ENCODE results near the gene NLGN4X. TPM values are rescaled to one million over a fixed set of nuclear protein-coding genes. Genes with fewer than 3 reads are reported as not detected.

The NLGN4X gene
- total RNA-seq, 1 experiment from 2014 or later = 0.05 TPM

DNA sequence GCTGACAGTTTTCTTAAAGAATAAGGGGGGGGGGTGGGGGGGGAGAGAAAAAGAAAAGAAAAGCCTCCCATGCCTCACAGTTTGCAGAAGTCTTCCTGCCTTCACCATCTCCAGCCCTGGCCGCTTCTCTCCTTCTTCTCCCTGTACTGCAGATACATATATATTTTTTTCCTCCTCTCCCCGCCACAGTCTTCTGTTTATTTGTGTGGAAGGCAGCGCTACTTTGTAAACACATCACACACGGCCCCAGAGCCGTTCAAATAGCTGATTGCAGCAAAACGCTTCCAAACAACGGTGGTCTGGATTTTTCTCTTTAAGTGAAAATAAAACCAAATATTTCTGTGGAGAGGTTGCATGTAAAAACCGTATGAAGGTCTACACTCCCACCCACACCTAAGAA, 732 bp downstream of the NLGN4X start:
- ATAC-seq (no peak), DNase-seq (ENCODE audit: low read depth, low spot score) (no peak)
- Histone ChIP-seq H3K4me3 (replicated peaks in 1 of 2; ENCODE audit: low read depth in 1 of 2, low read length in 2 of 2) (no peak overlapping the region), H3K4me2 (ENCODE audit: low read length) (no peak overlapping the region), H3K27ac (ENCODE audit: low read depth, low read length) (no peak overlapping the region), H3K4me1 (ENCODE audit: control insufficient read depth in 1 of 2, insufficient read depth in 2 of 2, low read length in 2 of 2) (no peaks in the 10 kb centered on the region), H4K20me1 (ENCODE audit: insufficient read depth) (no peaks in the 10 kb centered on the region), H3K9ac (ENCODE audit: low read length) (no peak overlapping the region), H3K79me2 (ENCODE audit: insufficient read depth, low read length) (no peaks in the 10 kb centered on the region), H3K36me3 (ENCODE audit: control insufficient read depth in 1 of 2, insufficient read depth in 2 of 2, low read length in 2 of 2) (no peaks in the 10 kb centered on the region), H3K9me2 (ENCODE audit: insufficient read depth) (no peaks in the 10 kb centered on the region), H2AFZ (ENCODE audit: low read depth, low read length, poor library complexity, severe bottlenecking) (no peak overlapping the region), H3K9me3 (ENCODE audit: control insufficient read depth in 1 of 2, insufficient read depth in 1 of 2, low read depth in 1 of 2, low read length in 2 of 2) (no peaks in the 10 kb centered on the region; a peak in 2 of 4 replicates), H3K27me3 (ENCODE audit: insufficient read depth, low read length) (no peaks in the 10 kb centered on the region)
- ChIA-PET RAD21 (ENCODE audit: low non-redundant PET in 1 of 2, low total read pairs in 2 of 2, uncharacterized antibody in 2 of 2, unreplicated experiment in 2 of 2) (no interaction called here), CTCF (no interaction called here), POLR2A (no interaction called here)
- no TSS peak for BruUV-seq (replicated peaks)
- intact Hi-C loops (cut with micrococcal nuclease) = no loop called here
- no peak for TF ChIP-seq ZFX (IDR thresholded peaks at IDR 0.05)
- no peak for TF ChIP-seq POLR2AphosphoS5 (IDR thresholded peaks at IDR 0.05; ENCODE audit: low read depth, low read length)
- TF ChIP-seq EZH2 (IDR thresholded peaks at IDR 0.05) = no peak
- no peak for TF ChIP-seq SP1 (IDR thresholded peaks at IDR 0.05; ENCODE audit: low read depth)
- no peak for TF ChIP-seq FOSL1 (IDR thresholded peaks at IDR 0.05; ENCODE audit: low read depth)
- no peak for TF ChIP-seq TCF7L2 (IDR thresholded peaks at IDR 0.05; ENCODE audit: borderline replicate concordance, extremely low read depth, insufficient read depth, insufficient read length)
- TF ChIP-seq POLR2A (IDR thresholded peaks at IDR 0.05; ENCODE audit: borderline replicate concordance, extremely low read depth, insufficient read depth, insufficient read length) = no peak
- TF ChIP-seq YY1 (IDR thresholded peaks at IDR 0.05; ENCODE audit: extremely low read depth, insufficient replicate concordance, low read depth, low read length) = no peak
- no peak for TF ChIP-seq EGR1 (IDR thresholded peaks at IDR 0.05; ENCODE audit: low read depth)
- TF ChIP-seq, protein P1, sequence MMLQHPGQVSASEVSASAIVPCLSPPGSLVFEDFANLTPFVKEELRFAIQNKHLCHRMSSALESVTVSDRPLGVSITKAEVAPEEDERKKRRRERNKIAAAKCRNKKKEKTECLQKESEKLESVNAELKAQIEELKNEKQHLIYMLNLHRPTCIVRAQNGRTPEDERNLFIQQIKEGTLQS (IDR thresholded peaks at IDR 0.05) = no peak
- TF ChIP-seq RAD21 (IDR thresholded peaks at IDR 0.05; ENCODE audit: low read depth) = no peak

- no peak overlapping the region for H3K27ac ChIP-seq (ENCODE audit: low read depth, low read length)
- POLR2A ChIA-PET = no interaction called here
- ATAC-seq = no peak
- TF ChIP-seq FOSL1 (IDR thresholded peaks at IDR 0.05; ENCODE audit: low read depth) (no peak), CBX3 (IDR thresholded peaks at IDR 0.05; ENCODE audit: low read depth) (no peak), SP1 (IDR thresholded peaks at IDR 0.05; ENCODE audit: low read depth) (no peak), ELF1 (IDR thresholded peaks at IDR 0.05; ENCODE audit: borderline replicate concordance, low read depth) (no peak), MAX (IDR thresholded peaks at IDR 0.05) (no peak), CEBPB (IDR thresholded peaks at IDR 0.05; ENCODE audit: low read depth) (no peak), JUND (IDR thresholded peaks at IDR 0.05) (no peak)
- TF ChIP-seq, protein P2, sequence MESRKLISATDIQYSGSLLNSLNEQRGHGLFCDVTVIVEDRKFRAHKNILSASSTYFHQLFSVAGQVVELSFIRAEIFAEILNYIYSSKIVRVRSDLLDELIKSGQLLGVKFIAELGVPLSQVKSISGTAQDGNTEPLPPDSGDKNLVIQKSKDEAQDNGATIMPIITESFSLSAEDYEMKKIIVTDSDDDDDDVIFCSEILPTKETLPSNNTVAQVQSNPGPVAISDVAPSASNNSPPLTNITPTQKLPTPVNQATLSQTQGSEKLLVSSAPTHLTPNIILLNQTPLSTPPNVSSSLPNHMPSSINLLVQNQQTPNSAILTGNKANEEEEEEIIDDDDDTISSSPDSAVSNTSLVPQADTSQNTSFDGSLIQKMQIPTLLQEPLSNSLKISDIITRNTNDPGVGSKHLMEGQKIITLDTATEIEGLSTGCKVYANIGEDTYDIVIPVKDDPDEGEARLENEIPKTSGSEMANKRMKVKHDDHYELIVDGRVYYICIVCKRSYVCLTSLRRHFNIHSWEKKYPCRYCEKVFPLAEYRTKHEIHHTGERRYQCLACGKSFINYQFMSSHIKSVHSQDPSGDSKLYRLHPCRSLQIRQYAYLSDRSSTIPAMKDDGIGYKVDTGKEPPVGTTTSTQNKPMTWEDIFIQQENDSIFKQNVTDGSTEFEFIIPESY (IDR thresholded peaks at IDR 0.05; ENCODE audit: extremely low read depth, insufficient replicate concordance, low read length) = no peak
- TF ChIP-seq, protein P3, sequence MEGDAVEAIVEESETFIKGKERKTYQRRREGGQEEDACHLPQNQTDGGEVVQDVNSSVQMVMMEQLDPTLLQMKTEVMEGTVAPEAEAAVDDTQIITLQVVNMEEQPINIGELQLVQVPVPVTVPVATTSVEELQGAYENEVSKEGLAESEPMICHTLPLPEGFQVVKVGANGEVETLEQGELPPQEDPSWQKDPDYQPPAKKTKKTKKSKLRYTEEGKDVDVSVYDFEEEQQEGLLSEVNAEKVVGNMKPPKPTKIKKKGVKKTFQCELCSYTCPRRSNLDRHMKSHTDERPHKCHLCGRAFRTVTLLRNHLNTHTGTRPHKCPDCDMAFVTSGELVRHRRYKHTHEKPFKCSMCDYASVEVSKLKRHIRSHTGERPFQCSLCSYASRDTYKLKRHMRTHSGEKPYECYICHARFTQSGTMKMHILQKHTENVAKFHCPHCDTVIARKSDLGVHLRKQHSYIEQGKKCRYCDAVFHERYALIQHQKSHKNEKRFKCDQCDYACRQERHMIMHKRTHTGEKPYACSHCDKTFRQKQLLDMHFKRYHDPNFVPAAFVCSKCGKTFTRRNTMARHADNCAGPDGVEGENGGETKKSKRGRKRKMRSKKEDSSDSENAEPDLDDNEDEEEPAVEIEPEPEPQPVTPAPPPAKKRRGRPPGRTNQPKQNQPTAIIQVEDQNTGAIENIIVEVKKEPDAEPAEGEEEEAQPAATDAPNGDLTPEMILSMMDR (IDR thresholded peaks at IDR 0.05 in 2 of 3, conservative IDR thresholded peaks at IDR 0.05 in 1 of 3; ENCODE audit: borderline replicate concordance in 1 of 3, insufficient read depth in 1 of 3, low read depth in 2 of 3, low read length in 2 of 3) = no peak
- no peaks in the 10 kb centered on the region for H3K4me1 ChIP-seq (ENCODE audit: control insufficient read depth in 1 of 2, insufficient read depth in 2 of 2, low read length in 2 of 2)
- no peaks in the 10 kb centered on the region for H3K79me2 ChIP-seq (ENCODE audit: insufficient read depth, low read length)
- CTCF ChIA-PET = no interaction called here
- no peaks in the 10 kb centered on the region for H3K27me3 ChIP-seq (ENCODE audit: insufficient read depth, low read length)
- H3K9ac ChIP-seq (ENCODE audit: low read length) = no peak overlapping the region
- no peaks in the 10 kb centered on the region for H3K36me3 ChIP-seq (ENCODE audit: control insufficient read depth in 1 of 2, insufficient read depth in 2 of 2, low read length in 2 of 2)
- H3K4me3 ChIP-seq (replicated peaks in 1 of 2; ENCODE audit: low read depth in 1 of 2, low read length in 2 of 2) = no peak overlapping the region
- RAD21 ChIA-PET (ENCODE audit: low non-redundant PET in 1 of 2, low total read pairs in 2 of 2, uncharacterized antibody in 2 of 2, unreplicated experiment in 2 of 2) = no interaction called here
- no peaks in the 10 kb centered on the region for H3K9me2 ChIP-seq (ENCODE audit: insufficient read depth)
- H2AFZ ChIP-seq (ENCODE audit: low read depth, low read length, poor library complexity, severe bottlenecking) = no peak overlapping the region
- no peaks in the 10 kb centered on the region; a peak in 2 of 4 replicates for H3K9me3 ChIP-seq (ENCODE audit: control insufficient read depth in 1 of 2, insufficient read depth in 1 of 2, low read depth in 1 of 2, low read length in 2 of 2)
- intact Hi-C loops (cut with micrococcal nuclease) = no loop called here
- no peak for DNase-seq (ENCODE audit: low read depth, low spot score)
- no peaks in the 10 kb centered on the region for H4K20me1 ChIP-seq (ENCODE audit: insufficient read depth)
- no peak overlapping the region for H3K4me2 ChIP-seq (ENCODE audit: low read length)
- no TSS peak for BruUV-seq (replicated peaks)
Measured at GRCh38 chrX:6227453-6227835, 1.2 kb downstream of the NLGN4X start.

Data from HCT116 (cell line).